Measurements from ENCODE around the gene SHE. TPM values are rescaled to one million over a fixed set of nuclear protein-coding genes. Genes with fewer than 3 reads are reported as not detected.

The SHE gene
- 30.9 and 47.4 TPM in 2 replicates for total RNA-seq

DNA sequence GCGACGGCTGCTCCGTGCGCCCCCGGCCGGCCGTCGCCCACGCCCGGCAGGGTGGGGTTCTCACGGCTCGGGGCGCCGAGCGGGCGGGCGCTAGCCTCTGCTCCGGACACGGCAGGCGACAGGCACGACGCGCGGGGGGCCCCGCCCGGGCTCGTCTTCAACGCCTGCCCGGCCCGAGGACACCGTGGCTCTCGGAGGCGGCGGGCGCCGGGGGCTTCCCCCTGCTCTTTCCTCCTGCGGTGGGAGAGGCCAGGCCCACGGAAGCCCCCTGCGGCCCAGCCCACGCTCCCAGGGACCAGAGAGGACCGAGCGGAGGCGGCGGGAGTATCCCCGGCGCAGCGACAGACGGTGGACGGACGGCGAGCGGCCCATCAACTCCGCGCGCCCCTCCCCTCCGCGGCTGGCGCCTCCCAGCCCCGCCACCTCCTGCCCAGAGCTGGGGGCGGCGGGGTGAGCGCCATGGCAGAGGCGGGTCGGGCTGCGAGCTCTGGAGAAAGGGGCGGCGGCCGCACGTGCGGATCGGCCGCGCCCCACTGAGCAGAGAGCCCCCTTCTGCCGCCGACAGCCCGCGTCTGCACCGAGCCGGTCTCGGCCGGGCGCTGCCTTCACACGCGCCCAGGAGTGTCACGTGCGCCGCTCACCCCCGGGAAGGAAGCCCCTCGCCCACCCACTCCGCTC is at the start of gene SHE, which contains the start of gene TDRD10:
Gene SHE, minus strand, starts transcription at position 347 of the 678 bp plus-strand sequence. CDS start 386 bp downstream, outside the sequence.
Gene TDRD10, plus strand, starts transcription at position 154 of the 678 bp plus-strand sequence. CDS start 4,685 bp downstream, outside the sequence.

Other genes with a start within 250 kb of the SHE start
- gene HAX1, start 229.8 kb downstream of the SHE start, total RNA-seq, result 124 and 186 TPM in 2 replicates
- under 0.01 TPM in 1 of 2 replicates, not detected in the other for gene AQP10, start 181.3 kb downstream of the SHE start, total RNA-seq
- 67.9 and 95.4 TPM in 2 replicates for gene ATP8B2, start 176.9 kb downstream of the SHE start, total RNA-seq
- 0.65 and 4.1 TPM in 2 replicates for gene IL6R, start 97.1 kb downstream of the SHE start, total RNA-seq
- 1.5 and 3.2 TPM in 2 replicates for gene TDRD10, start 193 bp downstream of the SHE start, total RNA-seq
- 29.6 and 32.8 TPM in 2 replicates for gene UBE2Q1, start 56.2 kb upstream of the SHE start, total RNA-seq
- not detected in 2 replicates for gene CHRNB2, start 65.4 kb upstream of the SHE start, total RNA-seq
- gene ADAR, start 105.8 kb upstream of the SHE start, total RNA-seq, result 55.9 and 118 TPM in 2 replicates

Data from epithelial cell of umbilical artery (primary cell).